Measurements from ENCODE around the gene CACNB4. TPM values are rescaled to one million over a fixed set of nuclear protein-coding genes. Genes with fewer than 3 reads are reported as not detected.

Gene CACNB4
- total RNA-seq, 2 donors from 2014 or later, result 0.33 to 1.3 TPM

Small RNA genes within 50 kb of the gene (small RNA-seq; reads per million reads assigned to genes)
- gene RPL30P2, result not detected

Other genes starting within 250 kb of the CACNB4 start
- 10 to 100 TPM; 25.7 to 34.0 TPM for gene STAM2, start 76.7 kb upstream of the CACNB4 start, total RNA-seq
- 10 to 100 TPM; 13.5 to 44.4 TPM for gene FMNL2, start 236.1 kb upstream of the CACNB4 start, total RNA-seq